Caco-2 (cell line): Measurements from ENCODE around the gene CLMN. TPM values are rescaled to one million over a fixed set of nuclear protein-coding genes. Genes with fewer than 3 reads are reported as not detected.
"Not testable (repeated sequence)": the region's sequence is repeated elsewhere in the genome, so short reads cannot be mapped to it uniquely, and the experiment has no call there.

Experiments
- BruUV-seq: library from RNA; stranded (reverse); fragments of 400-500 nt; replicated peaks from 2 replicates; lab custom pipeline; 2021; lab: Mats Ljungman, UMichigan
- CTCF ChIA-PET: fragments of 300-600 bp; sonication (Branson Sonifier 250); formaldehyde crosslinking; loops from one replicate; lab custom pipeline; 2022; ENCODE audit warnings: antibody characterized with exemption; lab: Charles Lee
- POLR2A ChIA-PET: fragments of 300-600 bp; sonication (Branson Sonifier 250); formaldehyde crosslinking; loops from one replicate; lab custom pipeline; 2022; ENCODE audit warnings: antibody characterized with exemption; lab: Charles Lee
- DNase-seq, 2 experiments: peaks; one replicate each; pipeline versions ENCODE4 v3.0.0 to v3.0.0-alpha.2; 2020 to 2022
- H3K27me3 ChIP-seq: replicated peaks from 2 replicates; pipeline ENCODE4 v1.6.0; 2011; ENCODE audit warnings: low read length; ENCODE audit not compliant: control insufficient read depth, insufficient read depth
- H3K36me3 ChIP-seq: 2 replicates; pipeline ENCODE4 v1.5.1; 2011; ENCODE audit warnings: low read length; ENCODE audit not compliant: control insufficient read depth, insufficient read depth
- H3K4me1 ChIP-seq: fragments of 250-450 bp; sonication (Bioruptor Pico); 2 replicates; pipeline ENCODE4 v1.5.1; 2020; ENCODE audit warnings: mild to moderate bottlenecking
- H3K4me3 ChIP-seq: 2 replicates; pipeline ENCODE4 v1.5.1; 2011; ENCODE audit warnings: low read depth, mild to moderate bottlenecking, control low read depth, low read length
- H3K9me3 ChIP-seq: fragments of 250-450 bp; sonication (Bioruptor Pico); 2 replicates; pipeline ENCODE4 v1.5.1; 2020; ENCODE audit warnings: mild to moderate bottlenecking, moderate library complexity
- H3K27ac Mint-ChIP-seq: one replicate; pipeline ENCODE4 v1.8.0; 2022; ENCODE audit warnings: mixed read lengths; ENCODE audit not compliant: unreplicated experiment
- H3K27me3 Mint-ChIP-seq: one replicate; pipeline ENCODE4 v1.8.0; 2022; ENCODE audit warnings: mixed read lengths; ENCODE audit not compliant: insufficient read depth, unreplicated experiment
- H3K36me3 Mint-ChIP-seq: one replicate; pipeline ENCODE4 v1.8.0; 2022; ENCODE audit warnings: mild to moderate bottlenecking, mixed read lengths; ENCODE audit not compliant: insufficient read depth, unreplicated experiment
- H3K4me1 Mint-ChIP-seq: one replicate; pipeline ENCODE4 v1.8.0; 2022; ENCODE audit warnings: low read depth, mixed read lengths; ENCODE audit not compliant: unreplicated experiment
- H3K4me3 Mint-ChIP-seq: one replicate; pipeline ENCODE4 v1.8.0; 2022; ENCODE audit warnings: mild to moderate bottlenecking, moderate library complexity, mixed read lengths; ENCODE audit not compliant: unreplicated experiment
- H3K9me3 Mint-ChIP-seq: one replicate; pipeline ENCODE4 v1.8.0; 2022; ENCODE audit warnings: mixed read lengths; ENCODE audit not compliant: unreplicated experiment
- intact Hi-C: fragments of 100-400 bp; cut with micrococcal nuclease; formaldehyde crosslinking; loops from one replicate; pipeline ENCODE4 v1.10.0; 2022; ENCODE audit not compliant: unreplicated experiment
- total RNA-seq: library from RNA; stranded (reverse); gene quantifications from 2 replicates; pipeline ENCODE4 v1.2.3, GENCODE V29; 2022
- TF ChIP-seq, protein P1 (sequence below), 2 experiments: fragments of 200-600 bp in 1 of 2; IDR thresholded peaks; 1 replicate in 1 of 2; 2 replicates in 1 of 2; pipeline versions ENCODE4 v1.5.1 to v1.8.0; 2011 to 2022; ENCODE audit warnings: antibody characterized with exemption in 1 of 2, control low read depth in 1 of 2, inconsistent platforms in 1 of 2, low read depth in 1 of 2, low read length in 1 of 2, mild to moderate bottlenecking in 1 of 2, moderate library complexity in 1 of 2; ENCODE audit not compliant: insufficient read depth in 1 of 2, severe bottlenecking in 1 of 2, unreplicated experiment in 1 of 2

Gene CLMN
- total RNA-seq, 1 experiment from 2014 or later = 6.7 TPM

DNA sequence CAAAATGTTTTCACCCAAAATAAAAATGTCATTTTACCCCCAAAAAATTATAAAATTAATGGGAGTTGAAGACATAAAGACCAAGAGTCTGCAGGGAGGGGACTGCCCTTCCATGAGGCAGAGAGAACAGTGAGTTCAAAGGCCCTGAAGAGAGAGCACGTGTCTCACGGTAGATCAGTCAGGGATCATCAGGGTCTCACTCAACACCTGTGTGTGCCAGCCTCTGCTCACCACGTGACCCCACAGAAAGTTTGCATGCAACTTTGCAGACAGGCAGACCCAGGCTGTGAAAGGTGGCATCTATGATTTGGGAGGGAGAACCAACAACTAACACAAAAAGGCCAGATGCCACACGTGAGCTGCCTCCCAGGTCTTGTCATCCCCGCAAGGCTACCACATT is 33.1 kb downstream of the CLMN start:
- BruUV-seq = no TSS peak

DNA sequence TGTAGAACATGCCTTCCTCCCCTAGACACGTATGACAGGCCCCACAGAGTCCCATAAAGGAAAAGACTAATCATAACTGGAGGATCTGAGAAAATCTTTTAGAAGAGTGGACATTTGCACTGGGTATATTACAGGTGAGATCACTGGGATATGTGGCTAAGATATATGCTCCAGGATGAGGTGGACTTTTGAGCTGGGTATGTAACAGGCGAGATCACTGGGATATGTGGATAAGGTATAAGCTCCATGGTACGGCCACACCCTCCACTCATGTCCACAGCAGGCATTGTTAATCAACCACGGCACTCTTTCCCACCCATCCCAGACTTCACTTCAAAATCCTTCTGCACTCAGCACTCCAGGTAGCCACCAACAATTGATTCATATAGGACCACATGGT is 34.1 kb downstream of the CLMN start:
- H3K36me3 Mint-ChIP-seq = no peaks in the 10 kb centered on the region
- TF ChIP-seq, protein P1, sequence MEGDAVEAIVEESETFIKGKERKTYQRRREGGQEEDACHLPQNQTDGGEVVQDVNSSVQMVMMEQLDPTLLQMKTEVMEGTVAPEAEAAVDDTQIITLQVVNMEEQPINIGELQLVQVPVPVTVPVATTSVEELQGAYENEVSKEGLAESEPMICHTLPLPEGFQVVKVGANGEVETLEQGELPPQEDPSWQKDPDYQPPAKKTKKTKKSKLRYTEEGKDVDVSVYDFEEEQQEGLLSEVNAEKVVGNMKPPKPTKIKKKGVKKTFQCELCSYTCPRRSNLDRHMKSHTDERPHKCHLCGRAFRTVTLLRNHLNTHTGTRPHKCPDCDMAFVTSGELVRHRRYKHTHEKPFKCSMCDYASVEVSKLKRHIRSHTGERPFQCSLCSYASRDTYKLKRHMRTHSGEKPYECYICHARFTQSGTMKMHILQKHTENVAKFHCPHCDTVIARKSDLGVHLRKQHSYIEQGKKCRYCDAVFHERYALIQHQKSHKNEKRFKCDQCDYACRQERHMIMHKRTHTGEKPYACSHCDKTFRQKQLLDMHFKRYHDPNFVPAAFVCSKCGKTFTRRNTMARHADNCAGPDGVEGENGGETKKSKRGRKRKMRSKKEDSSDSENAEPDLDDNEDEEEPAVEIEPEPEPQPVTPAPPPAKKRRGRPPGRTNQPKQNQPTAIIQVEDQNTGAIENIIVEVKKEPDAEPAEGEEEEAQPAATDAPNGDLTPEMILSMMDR (IDR thresholded peaks at IDR 0.05; ENCODE audit: insufficient read depth in 1 of 2, low read depth in 1 of 2, low read length in 1 of 2, severe bottlenecking in 1 of 2, unreplicated experiment in 1 of 2) = no peak
- intact Hi-C loops = no loop called here
- H3K9me3 ChIP-seq = peaks cover 4% of the 10 kb centered on the region; the same call in 1 of the 2 replicates
- no TSS peak for BruUV-seq
- H3K4me1 ChIP-seq = no peaks in the 10 kb centered on the region
- POLR2A ChIA-PET = no interaction called here
- no peaks in the 10 kb centered on the region for H3K36me3 ChIP-seq
- H3K4me3 Mint-ChIP-seq = no peak overlapping the region
- no peak for DNase-seq
- no peaks in the 10 kb centered on the region for H3K27me3 ChIP-seq
- no peaks in the 10 kb centered on the region for H3K4me1 Mint-ChIP-seq
- H3K9me3 Mint-ChIP-seq = peaks cover 14% of the 10 kb centered on the region
- H3K4me3 ChIP-seq = no peak overlapping the region
- CTCF ChIA-PET = no interaction called here
- no peaks in the 10 kb centered on the region for H3K27me3 Mint-ChIP-seq
- H3K27ac Mint-ChIP-seq = no peak overlapping the region

More for the DNA sequence above, 33.1 kb downstream of the CLMN start:
- H3K9me3 ChIP-seq = peaks cover 4% of the 10 kb centered on the region; the same call in 1 of the 2 replicates
- H3K4me1 Mint-ChIP-seq = no peaks in the 10 kb centered on the region
- no peak for DNase-seq
- no peaks in the 10 kb centered on the region for H3K27me3 Mint-ChIP-seq
- no peak overlapping the region for H3K27ac Mint-ChIP-seq
- intact Hi-C loops = no loop called here
- H3K9me3 Mint-ChIP-seq = peaks cover 14% of the 10 kb centered on the region
- no peaks in the 10 kb centered on the region for H3K36me3 ChIP-seq
- CTCF ChIA-PET = no interaction called here
- no peak overlapping the region for H3K4me3 ChIP-seq
- no peaks in the 10 kb centered on the region for H3K27me3 ChIP-seq
- TF ChIP-seq, protein P1 (IDR thresholded peaks at IDR 0.05; ENCODE audit: insufficient read depth in 1 of 2, low read depth in 1 of 2, low read length in 1 of 2, severe bottlenecking in 1 of 2, unreplicated experiment in 1 of 2) = no peak
- H3K4me1 ChIP-seq = no peaks in the 10 kb centered on the region
- POLR2A ChIA-PET = no interaction called here
- H3K36me3 Mint-ChIP-seq = no peaks in the 10 kb centered on the region
- no peak overlapping the region for H3K4me3 Mint-ChIP-seq

DNA sequence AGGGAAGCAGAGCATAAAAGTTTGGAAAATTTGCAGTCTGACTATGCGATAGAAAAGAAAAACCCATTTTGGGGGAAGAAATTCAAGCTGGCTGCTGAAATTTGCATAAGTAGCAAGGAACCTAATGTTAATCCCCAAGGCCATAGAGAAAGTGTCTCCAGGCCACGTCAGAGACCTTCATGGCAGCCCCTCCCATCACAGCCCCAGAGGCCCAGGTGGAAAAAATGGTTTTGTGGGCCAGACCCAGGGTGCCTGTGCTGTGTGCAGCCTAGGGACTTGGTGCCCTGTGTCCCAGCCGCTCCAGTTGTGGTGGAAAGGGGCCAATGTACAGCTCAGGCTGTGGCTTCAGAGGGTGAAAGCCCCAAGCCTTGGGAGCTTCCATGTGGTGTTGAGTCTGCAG is 35.9 kb downstream of the CLMN start:
- H3K36me3 ChIP-seq, H3K9me3 ChIP-seq, H3K4me3 Mint-ChIP-seq, BruUV-seq, intact Hi-C loops, H3K27me3 Mint-ChIP-seq, POLR2A ChIA-PET, H3K27me3 ChIP-seq, DNase-seq, H3K4me1 ChIP-seq, H3K27ac Mint-ChIP-seq, H3K36me3 Mint-ChIP-seq, H3K4me3 ChIP-seq, CTCF ChIA-PET, H3K4me1 Mint-ChIP-seq: not testable (repeated sequence)
- peaks cover 14% of the 10 kb centered on the region for H3K9me3 Mint-ChIP-seq

GRCh38 chr14:95282986-95283380 is 36.7 kb downstream of the CLMN start:
- H3K36me3 ChIP-seq, BruUV-seq, H3K4me1 ChIP-seq, CTCF ChIA-PET, H3K36me3 Mint-ChIP-seq, H3K9me3 ChIP-seq, H3K4me1 Mint-ChIP-seq, POLR2A ChIA-PET, H3K4me3 ChIP-seq, H3K27ac Mint-ChIP-seq, intact Hi-C loops, H3K27me3 Mint-ChIP-seq, H3K27me3 ChIP-seq, DNase-seq, H3K4me3 Mint-ChIP-seq: not testable (repeated sequence)
- peaks cover 14% of the 10 kb centered on the region for H3K9me3 Mint-ChIP-seq
